GM18526 (cell line): ENCODE measurements around the gene LIN7B.

Experiments used
- POLR2A ChIP-seq: IDR thresholded peaks from 3 replicates; pipeline ENCODE4 v1.6.1; 2011; ENCODE audit not compliant: insufficient read length; ENCODE audit errors: extremely low read depth

Gene LIN7B

GRCh38 chr19:49085868-49086232 is 28.3 kb upstream of the LIN7B start:
- TF ChIP-seq POLR2A = no peak

- no peak for TF ChIP-seq POLR2A
Observed at GRCh38 chr19:49086296-49086695, 27.9 kb upstream of the LIN7B start.

- TF ChIP-seq POLR2A = no peak
Observed at GRCh38 chr19:49091391-49092038, 22.7 kb upstream of the LIN7B start.

GRCh38 chr19:49092686-49093085 is 21.5 kb upstream of the LIN7B start:
- no peak for TF ChIP-seq POLR2A

- TF ChIP-seq POLR2A = no peak
Observed at GRCh38 chr19:49094505-49095482, 19.4 kb upstream of the LIN7B start.

GRCh38 chr19:49097453-49098288 is 16.5 kb upstream of the LIN7B start:
- TF ChIP-seq POLR2A = no peak

- no peak for TF ChIP-seq POLR2A
Observed at GRCh38 chr19:49098795-49099194, 15.4 kb upstream of the LIN7B start.

- TF ChIP-seq POLR2A = no peak
Observed at GRCh38 chr19:49101160-49101559, 13.0 kb upstream of the LIN7B start.

- TF ChIP-seq POLR2A = no peak
Observed at GRCh38 chr19:49102303-49102702, 11.9 kb upstream of the LIN7B start.

- TF ChIP-seq POLR2A = no peak
Observed at GRCh38 chr19:49103331-49104085, 10.7 kb upstream of the LIN7B start.

- no peak for TF ChIP-seq POLR2A
Observed at GRCh38 chr19:49104229-49104864, 9.8 kb upstream of the LIN7B start.

GRCh38 chr19:49106648-49107135 is 7.5 kb upstream of the LIN7B start:
- TF ChIP-seq POLR2A = no peak

GRCh38 chr19:49107625-49108459 is 6.3 kb upstream of the LIN7B start:
- TF ChIP-seq POLR2A = no peak

GRCh38 chr19:49109051-49109450 is 5.1 kb upstream of the LIN7B start:
- peak; percentile 17 for TF ChIP-seq POLR2A
